ENCODE data around the gene LHFPL3.
"Not testable (repeated sequence)": the region's sequence is repeated elsewhere in the genome, so short reads cannot be mapped to it uniquely, and the experiment has no call there.

LHFPL3 gene

GRCh38 chr7:104933022-104933421 is 604.6 kb downstream of the LHFPL3 start:
- no peak for DNase-seq (ENCODE audit: low read depth in 2 of 2)

- no peak for DNase-seq (ENCODE audit: low read depth in 2 of 2)
Measured at GRCh38 chr7:104933521-104933988, 605.2 kb downstream of the LHFPL3 start.

- no peak for DNase-seq (ENCODE audit: low read depth in 2 of 2)
Measured at GRCh38 chr7:104934665-104935064, 606.3 kb downstream of the LHFPL3 start.

- no peak for DNase-seq (ENCODE audit: low read depth in 2 of 2)
Measured at GRCh38 chr7:104935276-104935675, 606.9 kb downstream of the LHFPL3 start.

GRCh38 chr7:104936546-104936945 is 608.1 kb downstream of the LHFPL3 start:
- DNase-seq (ENCODE audit: low read depth in 2 of 2), result no peak

- DNase-seq (ENCODE audit: low read depth in 2 of 2), result not testable (repeated sequence)
Measured at GRCh38 chr7:104937489-104937888, 609.1 kb downstream of the LHFPL3 start.

- no peak for DNase-seq (ENCODE audit: low read depth in 2 of 2)
Measured at GRCh38 chr7:104938741-104939390, 610.5 kb downstream of the LHFPL3 start.

GRCh38 chr7:104940023-104940710 is 611.8 kb downstream of the LHFPL3 start:
- no peak for DNase-seq (ENCODE audit: low read depth in 2 of 2)

GRCh38 chr7:104943502-104944343 is 615.3 kb downstream of the LHFPL3 start:
- DNase-seq (ENCODE audit: low read depth in 2 of 2), result peak; percentile 36 to 42

- DNase-seq (ENCODE audit: low read depth in 2 of 2), result no peak
Measured at GRCh38 chr7:104945599-104945956, 617.2 kb downstream of the LHFPL3 start.

- DNase-seq (ENCODE audit: low read depth in 2 of 2), result no peak
Measured at GRCh38 chr7:104946338-104946737, 617.9 kb downstream of the LHFPL3 start.

- DNase-seq (ENCODE audit: low read depth in 2 of 2), result no peak
Measured at GRCh38 chr7:104950006-104950405, 621.6 kb downstream of the LHFPL3 start.

GRCh38 chr7:104950754-104951153 is 622.4 kb downstream of the LHFPL3 start:
- DNase-seq (ENCODE audit: low read depth in 2 of 2), result no peak

GRCh38 chr7:104951546-104951945 is 623.1 kb downstream of the LHFPL3 start:
- no peak for DNase-seq (ENCODE audit: low read depth in 2 of 2)

GRCh38 chr7:104955276-104955675 is 626.9 kb downstream of the LHFPL3 start:
- DNase-seq (ENCODE audit: low read depth in 2 of 2), result no peak

Data from stimulated activated CD8-positive, alpha-beta memory T cell treated with anti-CD3 and anti-CD28 coated beads, Interleukin-2, amount 100 ng/mL, for 1 hour (primary cell).